ENCODE measurements around the gene DNAJC6. TPM values are rescaled to one million over a fixed set of nuclear protein-coding genes. Genes with fewer than 3 reads are reported as not detected.

The DNAJC6 gene
- total and polyA plus RNA-seq, 8 donors, result 0.46 to 4.3 (median 1.9) TPM

DNA sequence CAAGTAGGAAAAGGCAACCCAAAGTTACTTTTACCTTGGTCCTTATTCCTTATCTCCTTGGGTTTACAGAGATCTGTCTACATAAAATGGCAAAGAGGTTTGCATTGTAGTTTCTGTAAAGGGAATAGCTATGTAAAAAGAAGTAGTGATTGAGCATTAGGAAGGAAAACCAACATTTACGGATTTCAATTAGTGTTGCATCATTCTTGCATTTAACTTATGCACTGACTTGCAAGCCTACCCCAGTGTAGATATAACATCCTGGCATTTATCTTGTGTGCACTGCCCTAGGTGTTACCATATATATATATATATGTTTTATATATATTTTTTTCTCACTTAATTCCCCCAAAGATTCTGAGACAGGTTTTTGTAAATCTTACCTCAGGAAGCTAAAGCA lies 107.4 kb downstream of the DNAJC6 start:
- no peak for ATAC-seq
- Histone ChIP-seq H3K27ac (no peak overlapping the region), H3K4me3 (no peak overlapping the region), H3K27me3 (no peaks in the 10 kb centered on the region), H3K9me3 (no peaks in the 10 kb centered on the region), H3K4me1 (peaks cover 0 to 4% (median 3%) of the 10 kb centered on the region in 3 donors), H3K36me3 (no peaks in the 10 kb centered on the region)
- no peak for FAIRE-seq
- TF ChIP-seq, protein P1, sequence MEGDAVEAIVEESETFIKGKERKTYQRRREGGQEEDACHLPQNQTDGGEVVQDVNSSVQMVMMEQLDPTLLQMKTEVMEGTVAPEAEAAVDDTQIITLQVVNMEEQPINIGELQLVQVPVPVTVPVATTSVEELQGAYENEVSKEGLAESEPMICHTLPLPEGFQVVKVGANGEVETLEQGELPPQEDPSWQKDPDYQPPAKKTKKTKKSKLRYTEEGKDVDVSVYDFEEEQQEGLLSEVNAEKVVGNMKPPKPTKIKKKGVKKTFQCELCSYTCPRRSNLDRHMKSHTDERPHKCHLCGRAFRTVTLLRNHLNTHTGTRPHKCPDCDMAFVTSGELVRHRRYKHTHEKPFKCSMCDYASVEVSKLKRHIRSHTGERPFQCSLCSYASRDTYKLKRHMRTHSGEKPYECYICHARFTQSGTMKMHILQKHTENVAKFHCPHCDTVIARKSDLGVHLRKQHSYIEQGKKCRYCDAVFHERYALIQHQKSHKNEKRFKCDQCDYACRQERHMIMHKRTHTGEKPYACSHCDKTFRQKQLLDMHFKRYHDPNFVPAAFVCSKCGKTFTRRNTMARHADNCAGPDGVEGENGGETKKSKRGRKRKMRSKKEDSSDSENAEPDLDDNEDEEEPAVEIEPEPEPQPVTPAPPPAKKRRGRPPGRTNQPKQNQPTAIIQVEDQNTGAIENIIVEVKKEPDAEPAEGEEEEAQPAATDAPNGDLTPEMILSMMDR (IDR thresholded peaks at IDR 0.05), result no peak
- intact Hi-C loops (cut with DNase I), result no loop called here
- no peak for DNase-seq
- WGBS, 2 donors, result 88 to 91% methylated on average over 1 of the region's 1 CpG

DNA sequence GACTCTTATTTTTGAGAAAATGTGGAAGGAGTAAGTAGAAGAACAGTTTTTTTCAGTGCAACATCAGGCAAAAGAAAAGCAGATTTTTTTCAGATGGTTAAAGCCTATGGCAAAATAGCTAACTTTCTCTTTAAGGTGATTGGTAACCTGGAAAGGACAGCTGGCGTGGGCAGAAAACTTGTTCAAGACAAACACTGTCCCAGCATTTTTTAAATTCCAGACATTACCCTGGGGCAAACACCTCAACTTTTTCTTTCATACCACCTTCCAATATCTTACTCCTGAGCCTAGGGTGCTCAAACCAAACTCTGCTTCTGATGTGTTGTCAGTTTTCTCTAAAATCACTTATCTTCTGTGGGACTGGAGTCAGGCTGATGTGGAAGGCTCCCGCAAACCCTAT lies 108.4 kb downstream of the DNAJC6 start:
- H3K4me3 ChIP-seq, result no peak overlapping the region
- peak overlapping the region in 1 of 4 donors; percentile 19 for H3K27ac ChIP-seq
- intact Hi-C loops (cut with DNase I), result no loop called here
- TF ChIP-seq, protein P1 (IDR thresholded peaks at IDR 0.05), result no peak
- peaks cover 0 to 11% (median 7%) of the 10 kb centered on the region in 3 donors for H3K4me1 ChIP-seq
- FAIRE-seq (no peak), DNase-seq (no peak), ATAC-seq (no peak)
- 53 to 63% methylated on average over 2 of the region's 2 CpGs for WGBS, 2 donors
- no peaks in the 10 kb centered on the region for H3K36me3 ChIP-seq
- no peaks in the 10 kb centered on the region for H3K27me3 ChIP-seq
- no peaks in the 10 kb centered on the region for H3K9me3 ChIP-seq

DNA sequence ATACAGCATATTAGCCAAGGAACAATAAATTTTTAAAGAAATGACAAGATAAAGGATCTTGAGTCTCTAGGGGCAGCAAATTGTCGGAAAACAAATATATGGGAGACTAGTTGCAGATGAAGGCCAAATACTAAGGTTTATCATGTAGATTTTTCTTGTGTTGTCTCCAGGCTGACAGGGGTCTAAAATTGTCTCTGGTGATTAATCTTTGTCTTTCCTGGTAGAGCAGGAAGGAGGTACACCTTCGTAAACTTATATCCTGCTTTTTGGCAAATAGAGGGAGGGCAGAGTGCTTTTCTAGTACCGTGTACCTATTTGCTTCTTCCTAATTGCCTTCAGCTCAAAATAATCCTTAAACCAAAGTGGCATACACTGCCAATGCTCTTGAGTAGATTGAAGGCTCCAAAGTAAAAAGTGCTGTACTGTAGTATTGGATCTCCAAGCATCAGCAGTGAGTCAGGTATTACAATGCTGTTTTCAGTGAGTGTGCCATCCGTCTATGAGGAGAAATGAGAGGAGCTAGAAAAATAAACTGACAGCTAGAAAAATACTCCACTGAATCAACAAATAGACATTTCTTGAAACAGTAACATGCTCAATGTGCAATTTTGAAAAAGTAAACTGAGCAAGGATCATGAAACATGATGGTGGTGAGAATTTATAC lies 109.3 kb downstream of the DNAJC6 start:
- TF ChIP-seq, protein P1 (IDR thresholded peaks at IDR 0.05), result no peak
- Histone ChIP-seq H3K4me1 (peaks cover 7 to 20% (median 16%) of the 10 kb centered on the region in 3 donors), H3K9me3 (no peaks in the 10 kb centered on the region), H3K36me3 (no peaks in the 10 kb centered on the region), H3K27me3 (no peaks in the 10 kb centered on the region), H3K27ac (no peak overlapping the region), H3K4me3 (no peak overlapping the region)
- DNase-seq, result no peak
- no peak for FAIRE-seq
- WGBS, 2 donors, result 81 to 84% methylated on average over 4 of the region's 4 CpGs
- ATAC-seq, result no peak
- intact Hi-C loops (cut with DNase I), result no loop called here

DNA sequence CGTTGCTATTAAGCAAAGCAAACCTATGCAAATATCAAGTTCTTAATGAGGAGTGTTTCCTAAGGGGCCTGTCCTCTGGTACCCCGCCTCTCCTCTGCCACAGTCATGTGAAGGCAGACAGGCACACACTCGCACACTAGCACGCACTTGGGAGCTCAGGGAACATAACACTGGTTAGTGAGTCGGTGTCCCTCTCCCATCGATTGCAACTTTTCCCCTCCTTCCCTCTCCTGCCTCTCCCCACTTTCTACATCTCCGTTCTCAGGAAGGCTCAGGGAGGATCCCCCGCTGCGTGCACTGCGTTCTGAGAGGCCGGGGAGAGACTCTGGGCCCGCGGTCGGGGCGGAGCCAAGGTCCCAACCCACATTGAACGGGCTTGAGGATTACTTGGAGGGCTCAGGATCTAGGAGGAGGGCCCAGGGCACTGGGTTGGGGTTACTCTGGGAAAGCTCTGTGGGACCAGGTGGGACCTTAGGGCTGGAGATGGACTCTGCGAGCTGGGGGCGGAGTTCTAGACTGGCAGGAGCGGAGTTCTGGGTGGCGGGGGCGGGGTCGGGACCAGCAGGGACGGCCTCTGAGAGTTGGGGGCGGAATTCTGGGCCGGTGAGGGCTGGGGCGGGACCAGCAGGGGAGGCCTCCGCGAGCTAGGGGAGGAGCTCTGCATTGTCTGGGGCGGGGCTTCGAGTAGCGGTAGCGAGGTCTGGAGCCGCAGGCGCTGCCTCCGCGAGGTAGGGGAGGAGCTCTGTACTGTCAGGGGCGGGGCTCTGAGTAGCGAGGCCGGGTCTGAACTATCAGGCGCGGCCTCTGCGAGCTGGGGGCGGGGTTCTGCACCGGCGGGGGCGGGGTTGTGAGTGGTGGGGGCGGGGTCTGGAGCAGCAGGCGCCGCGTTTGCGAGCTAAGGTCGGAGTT lies 110.6 kb downstream of the DNAJC6 start:
- intact Hi-C loops (cut with DNase I), result no loop called here
- FAIRE-seq, result no peak
- Histone ChIP-seq H3K4me1 (peaks cover 7 to 24% (median 19%) of the 10 kb centered on the region in 3 donors), H3K36me3 (no peaks in the 10 kb centered on the region), H3K27me3 (no peaks in the 10 kb centered on the region), H3K27ac (peak overlapping the region; percentile 95 to 99 (median 98)), H3K4me3 (peak overlapping the region; percentile 34 to 92 (median 78)), H3K9me3 (no peaks in the 10 kb centered on the region)
- WGBS, 2 donors, result 0 to 1% methylated on average over 39 to 52 of the region's 52 CpGs
- DNase-seq, result peak; percentile 98 to 100 (median 100)
- TF ChIP-seq, protein P1 (IDR thresholded peaks at IDR 0.05), result no peak
- peak; percentile 88 to 95 (median 90) for ATAC-seq

All from pancreas (tissue), 10 donors.